IMR-90 (cell line): ENCODE results near the gene APOC4. TPM values are rescaled to one million over a fixed set of nuclear protein-coding genes. Genes with fewer than 3 reads are reported as not detected.

Experiments used
- ATAC-seq: fragments of 200-7000 bp; cut with Tn5 transposase; 2 replicates; pipeline ENCODE4 v1.9.1; 2020; ENCODE audit warnings: low read depth, mild to moderate bottlenecking, moderate library complexity
- BruUV-seq: library from RNA; stranded (reverse); fragments of 400-500 nt; replicated peaks from 2 replicates; lab custom pipeline; 2021; lab: Mats Ljungman, UMichigan
- CTCF ChIA-PET: fragments of 300-600 bp; formaldehyde crosslinking; extraction: SDS; loops from one replicate; lab custom pipeline; 2021; ENCODE audit warnings: antibody characterized with exemption; lab: Yijun Ruan, JAX
- POLR2A ChIA-PET: fragments of 300-600 bp; sonication (Branson Sonifier 250); formaldehyde crosslinking; loops from one replicate; lab custom pipeline; 2022; ENCODE audit warnings: antibody characterized with exemption; ENCODE audit not compliant: unreplicated experiment; lab: Charles Lee
- DNase-seq: peaks from one replicate; pipeline ENCODE4 v3.0.0; 2013
- H2AFZ ChIP-seq: replicated peaks from 2 replicates; pipeline ENCODE3; 2013; ENCODE audit warnings: low read length, mild to moderate bottlenecking; ENCODE audit not compliant: poor library complexity
- H2AK5ac ChIP-seq: 2 replicates; pipeline ENCODE4 v1.6.1; 2013; ENCODE audit warnings: low read depth, low read length, inconsistent platforms
- H2AK9ac ChIP-seq: replicated peaks from 2 replicates; pipeline ENCODE3; 2013; ENCODE audit warnings: mild to moderate bottlenecking, low read depth, low read length, moderate library complexity; ENCODE audit not compliant: poor library complexity
- H2BK120ac ChIP-seq: 2 replicates; pipeline ENCODE4 v1.6.1; 2013; ENCODE audit warnings: low read depth, low read length, inconsistent platforms
- H2BK15ac ChIP-seq: 3 replicates; pipeline ENCODE4 v1.6.1; 2013; ENCODE audit warnings: low read depth, low read length, inconsistent platforms
- H2BK20ac ChIP-seq: 2 replicates; pipeline ENCODE4 v1.6.1; 2013; ENCODE audit warnings: low read depth, mild to moderate bottlenecking, inconsistent platforms, low read length, moderate library complexity
- H2BK5ac ChIP-seq: 2 replicates; pipeline ENCODE4 v1.6.1; 2013; ENCODE audit warnings: mild to moderate bottlenecking, low read depth, low read length, inconsistent platforms; ENCODE audit not compliant: poor library complexity, severe bottlenecking
- H3K14ac ChIP-seq: replicated peaks from 2 replicates; pipeline ENCODE4 v1.6.1; 2013; ENCODE audit warnings: low read depth, low read length, inconsistent platforms
- H3K18ac ChIP-seq: 2 replicates; pipeline ENCODE4 v1.6.1; 2013; ENCODE audit warnings: low read depth, low read length, control low read depth
- H3K23ac ChIP-seq: 2 replicates; pipeline ENCODE4 v1.6.1; 2013; ENCODE audit warnings: low read depth, low read length, inconsistent platforms
- H3K27ac ChIP-seq: 2 replicates; pipeline ENCODE4 v1.5.1; 2013; ENCODE audit warnings: mild to moderate bottlenecking, control low read depth, low read length; ENCODE audit not compliant: insufficient read depth
- H3K27me3 ChIP-seq: 2 replicates; pipeline ENCODE4 v1.6.1; 2013; ENCODE audit warnings: low read length; ENCODE audit not compliant: control insufficient read depth, insufficient read depth
- H3K36me3 ChIP-seq: 2 replicates; pipeline ENCODE4 v1.6.1; 2013; ENCODE audit warnings: low read length, mixed read lengths; ENCODE audit not compliant: control insufficient read depth, insufficient read depth
- H3K4ac ChIP-seq: 2 replicates; pipeline ENCODE4 v1.6.1; 2013; ENCODE audit warnings: low read depth, low read length, inconsistent platforms
- H3K4me1 ChIP-seq: 2 replicates; pipeline ENCODE4 v1.6.1; 2013; ENCODE audit warnings: low read length, mixed read lengths; ENCODE audit not compliant: control insufficient read depth, insufficient read depth
- H3K4me2 ChIP-seq: 2 replicates; pipeline ENCODE4 v1.6.1; 2013; ENCODE audit warnings: low read depth, mild to moderate bottlenecking, control low read depth, low read length, moderate library complexity
- H3K4me3 ChIP-seq: 2 replicates; pipeline ENCODE4 v1.5.1; 2013; ENCODE audit warnings: low read depth, mild to moderate bottlenecking, control low read depth, low read length, moderate library complexity; ENCODE audit not compliant: insufficient read depth
- H3K56ac ChIP-seq: 2 replicates; pipeline ENCODE4 v1.6.1; 2013; ENCODE audit warnings: low read length, inconsistent platforms; ENCODE audit not compliant: insufficient read depth; ENCODE audit errors: extremely low read depth
- H3K79me1 ChIP-seq, 2 experiments: 2 replicates each; pipeline ENCODE4 v1.6.1; 2013; ENCODE audit warnings: low read length in 2 of 2, inconsistent platforms in 1 of 2, low read depth in 1 of 2
- H3K9ac ChIP-seq: 2 replicates; pipeline ENCODE4 v1.6.1; 2013; ENCODE audit warnings: low read depth, low read length, control low read depth
- H3K9me1 ChIP-seq: 2 replicates; pipeline ENCODE4 v1.6.1; 2013; ENCODE audit warnings: low read length, inconsistent platforms; ENCODE audit not compliant: insufficient read depth
- H3K9me3 ChIP-seq: 2 replicates; pipeline ENCODE4 v1.6.1; 2013; ENCODE audit warnings: low read length; ENCODE audit not compliant: control insufficient read depth, insufficient read depth
- H4K20me1 ChIP-seq: 2 replicates; pipeline ENCODE4 v1.6.1; 2013; ENCODE audit warnings: low read length, inconsistent platforms; ENCODE audit not compliant: insufficient read depth
- H4K5ac ChIP-seq: 2 replicates; pipeline ENCODE4 v1.6.1; 2013; ENCODE audit warnings: mild to moderate bottlenecking, low read depth, low read length, control low read depth
- H4K8ac ChIP-seq, 2 experiments: 2 replicates each; pipeline ENCODE4 v1.6.1; 2013; ENCODE audit warnings: low read depth in 2 of 2, low read length in 2 of 2, control low read depth in 1 of 2, inconsistent platforms in 1 of 2
- H4K91ac ChIP-seq: 2 replicates; pipeline ENCODE4 v1.6.1; 2013; ENCODE audit warnings: low read depth, low read length, inconsistent platforms; ENCODE audit not compliant: insufficient read depth
- ELK1 ChIP-seq: fragments of 150-350 bp; IDR thresholded peaks from 2 replicates; pipeline ENCODE4 v1.6.1; 2016; ENCODE audit warnings: low read depth, mild to moderate bottlenecking, low read length, moderate library complexity, borderline replicate concordance
- MAFK ChIP-seq: IDR thresholded peaks from 2 replicates; pipeline ENCODE4 v1.6.1; 2012; ENCODE audit warnings: low read depth, low read length, improper control_type of control experiment
- MAZ ChIP-seq: IDR thresholded peaks from 2 replicates; pipeline ENCODE4 v1.6.1; 2012; ENCODE audit warnings: low read depth, mild to moderate bottlenecking, low read length, improper control_type of control experiment, moderate library complexity, borderline replicate concordance
- RAD21 ChIP-seq: IDR thresholded peaks from 2 replicates; pipeline ENCODE4 v1.6.1; 2012; ENCODE audit warnings: low read length, improper control_type of control experiment
- WGBS, 2 experiments: methylation state at CpG; one replicate each; pipeline versions ENCODE4 v1.1.5 to v1.1.7; 2013; ENCODE audit warnings: missing lambda C conversion rate in 2 of 2; ENCODE audit not compliant: insufficient read length in 1 of 2; ENCODE audit errors: extremely low coverage in 2 of 2; 5-methylcytosine and 5-hydroxymethylcytosine counted together
- dilution Hi-C: fragments of 300-500 bp; cut with HindIII; formaldehyde crosslinking; loops from one replicate; pipeline ENCODE4 v1.14.3; 2018; ENCODE audit warnings: low sequenced_read_pairs; ENCODE audit not compliant: unreplicated experiment
- in situ Hi-C: fragments of 300-500 bp; cut with MboI; formaldehyde crosslinking; loops from 3 replicates; pipeline ENCODE4 v1.14.3; 2019; ENCODE audit warnings: low sequenced_read_pairs, inconsistent platforms, mixed read lengths
- intact Hi-C: fragments of 100-400 bp; cut with micrococcal nuclease; formaldehyde crosslinking; loops from 2 replicates; pipeline ENCODE4 v1.10.0; 2022
- polyA plus RNA-seq, 3 experiments: library from polyadenylated mRNA; depleted of rRNA; stranded (reverse); fragments of >200 nt; gene quantifications; 2 replicates each; pipeline ENCODE4 v1.2.3, GENCODE V29; 2012; ENCODE audit warnings: low replicate concordance in 1 of 3
- total RNA-seq: library from RNA; depleted of rRNA; stranded (reverse); fragments of >200 nt; gene quantifications from 2 replicates; pipeline ENCODE4 v1.2.3, GENCODE V29; 2012

Gene APOC4
- total and polyA plus RNA-seq, 2 of the 4 experiments (the other 2 are of a cell fraction) = not detected

GRCh38 chr19:44900328-44901244 lies 41.5 kb upstream of the APOC4 start:
- Histone ChIP-seq H4K8ac (no peak overlapping the region), H3K4ac (no peak overlapping the region), H3K9me1 (no peaks in the 10 kb centered on the region), H2BK15ac (no peak overlapping the region), H2BK5ac (no peak overlapping the region), H3K4me1 (peaks cover 1% of the 10 kb centered on the region; the same call in 1 of the 2 replicates), H3K27ac (no peak overlapping the region), H2AFZ (no peak overlapping the region), H3K4me2 (no peak overlapping the region), H3K27me3 (peaks cover 4% of the 10 kb centered on the region), H4K91ac (no peak overlapping the region), H3K9ac (no peak overlapping the region), H3K36me3 (peaks cover 43% of the 10 kb centered on the region), H2BK20ac (no peak overlapping the region), H3K56ac (no peak overlapping the region), H3K9me3 (no peaks in the 10 kb centered on the region), H3K14ac (no peak overlapping the region), H2BK120ac (no peak overlapping the region), H4K20me1 (peaks cover 4% of the 10 kb centered on the region; the same call in 1 of the 2 replicates), H2AK9ac (no peak overlapping the region), H2AK5ac (no peak overlapping the region), H3K23ac (no peak overlapping the region), H3K18ac (no peak overlapping the region), H3K79me1 (peaks cover 7 to 14% of the 10 kb centered on the region in 2 experiments; a peak in 2 of 4 replicates), H3K4me3 (no peak overlapping the region), H4K5ac (no peak overlapping the region)
- WGBS, 2 experiments = 90% methylated on average over 4 of the region's 19 CpGs; no CpG with 5 or more reads in 1 of the 2 experiments
- TF ChIP-seq MAZ (no peak), ELK1 (no peak), MAFK (no peak), RAD21 (no peak)
- in situ Hi-C loops = no loop called here
- no peak for DNase-seq
- CTCF ChIA-PET = no interaction called here
- intact Hi-C loops = no loop called here
- BruUV-seq = no TSS peak
- POLR2A ChIA-PET = no interaction called here
- dilution Hi-C loops = no loop called here
- no peak for ATAC-seq
